Small intestine (tissue), 7 donors: ENCODE results near the gene MYLK. TPM values are rescaled to one million over a fixed set of nuclear protein-coding genes. Genes with fewer than 3 reads are reported as not detected.
"Not testable (repeated sequence)": the region's sequence is repeated elsewhere in the genome, so short reads cannot be mapped to it uniquely, and the experiment has no call there.

ENCODE experiments used
- DNase-seq, 2 donors: peaks; one replicate each; pipeline versions ENCODE4 v3.0.0 to v3.0.0-alpha.2; 2013
- FAIRE-seq: peaks from 2 replicates; lab custom pipeline; 2012; peaks lifted over from hg19 to GRCh38; lab: Jason Lieb, UNC
- H3K27ac ChIP-seq, 3 donors: one replicate each; pipeline ENCODE4 v1.5.1; 2013; ENCODE audit warnings: low read length in 2 of 3, mild to moderate bottlenecking in 2 of 3, control low read depth in 1 of 3, inconsistent platforms in 1 of 3, low read depth in 1 of 3, moderate library complexity in 1 of 3
- H3K27me3 ChIP-seq, 3 donors: one replicate each; pipeline ENCODE4 v1.6.1; 2013; ENCODE audit warnings: low read length in 3 of 3, inconsistent platforms in 1 of 3; ENCODE audit not compliant: control insufficient read depth in 3 of 3, insufficient read depth in 3 of 3
- H3K36me3 ChIP-seq, 3 donors: one replicate each; pipeline ENCODE4 v1.6.1; 2013; ENCODE audit warnings: low read length in 3 of 3, inconsistent platforms in 1 of 3, low read depth in 1 of 3, mild to moderate bottlenecking in 1 of 3, moderate library complexity in 1 of 3; ENCODE audit not compliant: control insufficient read depth in 3 of 3, insufficient read depth in 2 of 3
- H3K4me1 ChIP-seq, 3 donors: one replicate each; pipeline ENCODE4 v1.6.1; 2013; ENCODE audit warnings: low read length in 2 of 3, inconsistent platforms in 1 of 3, low read depth in 1 of 3, mild to moderate bottlenecking in 1 of 3, moderate library complexity in 1 of 3; ENCODE audit not compliant: control insufficient read depth in 3 of 3, insufficient read depth in 2 of 3
- H3K4me3 ChIP-seq, 3 donors: one replicate each; pipeline ENCODE4 v1.5.1; 2013; ENCODE audit warnings: low read length in 3 of 3, control low read depth in 1 of 3, inconsistent platforms in 1 of 3, low read depth in 1 of 3, mild to moderate bottlenecking in 1 of 3, moderate library complexity in 1 of 3
- H3K9me3 ChIP-seq, 2 donors: one replicate each; pipeline ENCODE4 v1.6.1; 2013; ENCODE audit warnings: low read depth in 1 of 2, low read length in 1 of 2; ENCODE audit not compliant: control insufficient read depth in 2 of 2, insufficient read depth in 1 of 2
- WGBS, 3 donors: extraction: QIAGEN DNeasy Blood & Tissue Kit; methylation state at CpG; one replicate each; pipeline ENCODE4 v1.1.7; 2013; 5-methylcytosine and 5-hydroxymethylcytosine counted together
- polyA plus RNA-seq, 4 donors: library from polyadenylated mRNA; stranded (reverse) in 3 of 4; unstranded in 1 of 4; fragments of 200-250 nt in 3 of 4; fragments of 120-200 nt in 1 of 4; gene quantifications; one replicate each; pipeline versions ENCODE4 v1.2.1 to v1.2.3, GENCODE V29; 2013
- donor health status: healthy with polysubstance abuse.
- donor health status: control.
- donor health status: control.
- donor health status: Bipolar disorder and iron deficiency.
- donor health status: healthy.

MYLK gene
- polyA plus RNA-seq, 4 donors: 2.2 to 51.5 (median 24.5) TPM

- no peaks in the 10 kb centered on the region for H3K27me3 ChIP-seq
- no peaks in the 10 kb centered on the region for H3K9me3 ChIP-seq
- H3K4me1 ChIP-seq: no peaks in the 10 kb centered on the region
- H3K36me3 ChIP-seq: peaks cover 0 to 35% (median 0%) of the 10 kb centered on the region in 3 donors
- WGBS, 3 donors: 79 to 90% (median 87%) methylated on average over 7 of the region's 7 CpGs
- DNase-seq (no peak), FAIRE-seq (no peak)
- no peak overlapping the region for H3K4me3 ChIP-seq
- peak overlapping the region in 2 of 3 donors; percentile 51 to 55 for H3K27ac ChIP-seq
Observed at GRCh38 chr3:123621186-123621849, 262.8 kb downstream of the MYLK start.

GRCh38 chr3:123620343-123620742 is 263.8 kb downstream of the MYLK start:
- Histone ChIP-seq H3K9me3 (no peaks in the 10 kb centered on the region), H3K4me3 (peak overlapping the region in 1 of 3 donors; percentile 41), H3K27me3 (no peaks in the 10 kb centered on the region), H3K4me1 (no peaks in the 10 kb centered on the region), H3K36me3 (peaks cover 0 to 39% (median 0%) of the 10 kb centered on the region in 3 donors), H3K27ac (peak overlapping the region in 2 of 3 donors; percentile 79 to 85)
- peak in 1 of 2 donors; percentile 20 for DNase-seq
- 69 to 89% (median 89%) methylated on average over 8 of the region's 8 CpGs for WGBS, 3 donors
- no peak for FAIRE-seq

GRCh38 chr3:123618768-123619484 is 265.2 kb downstream of the MYLK start:
- H3K27me3 ChIP-seq: no peaks in the 10 kb centered on the region
- FAIRE-seq (no peak), DNase-seq (peak in 1 of 2 donors; percentile 21)
- no peaks in the 10 kb centered on the region for H3K9me3 ChIP-seq
- 54 to 70% (median 69%) methylated on average over 5 of the region's 5 CpGs for WGBS, 3 donors
- H3K4me1 ChIP-seq: no peaks in the 10 kb centered on the region
- peaks cover 0 to 39% (median 2%) of the 10 kb centered on the region in 3 donors for H3K36me3 ChIP-seq
- H3K27ac ChIP-seq: peak overlapping the region in 2 of 3 donors; percentile 19 to 79
- peak overlapping the region in 1 of 3 donors; percentile 40 for H3K4me3 ChIP-seq

GRCh38 chr3:123618076-123618708 is 265.9 kb downstream of the MYLK start:
- FAIRE-seq (no peak), DNase-seq (no peak)
- Histone ChIP-seq H3K27ac (peak overlapping the region in 1 of 3 donors; percentile 79), H3K27me3 (no peaks in the 10 kb centered on the region), H3K9me3 (no peaks in the 10 kb centered on the region), H3K36me3 (peaks cover 0 to 41% (median 2%) of the 10 kb centered on the region in 3 donors), H3K4me3 (peak overlapping the region in 1 of 3 donors; percentile 40), H3K4me1 (no peaks in the 10 kb centered on the region)
- WGBS, 3 donors: 61 to 81% (median 76%) methylated on average over 7 of the region's 7 CpGs

GRCh38 chr3:123616593-123616992 is 267.5 kb downstream of the MYLK start:
- no peak for DNase-seq
- H3K27me3 ChIP-seq: no peaks in the 10 kb centered on the region
- no peaks in the 10 kb centered on the region for H3K9me3 ChIP-seq
- peaks cover 0 to 35% (median 2%) of the 10 kb centered on the region in 3 donors for H3K36me3 ChIP-seq
- no peak overlapping the region for H3K27ac ChIP-seq
- H3K4me1 ChIP-seq: no peaks in the 10 kb centered on the region
- no peak overlapping the region for H3K4me3 ChIP-seq
- FAIRE-seq: no peak
- WGBS, 3 donors: 87 to 96% (median 91%) methylated on average over 6 of the region's 6 CpGs

- WGBS, 3 donors: 81 to 94% (median 84%) methylated on average over 2 of the region's 2 CpGs
- peaks cover 0 to 25% (median 2%) of the 10 kb centered on the region in 3 donors for H3K36me3 ChIP-seq
- H3K4me1 ChIP-seq: peaks cover 0 to 5% (median 0%) of the 10 kb centered on the region in 3 donors
- no peak overlapping the region for H3K4me3 ChIP-seq
- H3K27ac ChIP-seq: no peak overlapping the region
- no peak for FAIRE-seq
- DNase-seq: no peak
- no peaks in the 10 kb centered on the region for H3K27me3 ChIP-seq
- H3K9me3 ChIP-seq: no peaks in the 10 kb centered on the region
Observed at GRCh38 chr3:123613543-123613942, 270.6 kb downstream of the MYLK start.

- H3K4me3 ChIP-seq, DNase-seq, FAIRE-seq, H3K9me3 ChIP-seq, H3K27me3 ChIP-seq, H3K27ac ChIP-seq: not testable (repeated sequence)
- 94 to 98% (median 95%) methylated on average over 7 of the region's 7 CpGs for WGBS, 3 donors
- Histone ChIP-seq H3K36me3 (peaks cover 0 to 18% (median 2%) of the 10 kb centered on the region in 3 donors), H3K4me1 (peaks cover 0 to 13% (median 0%) of the 10 kb centered on the region in 3 donors)
Observed at GRCh38 chr3:123611674-123612073, 272.5 kb downstream of the MYLK start.

- Histone ChIP-seq H3K9me3 (no peaks in the 10 kb centered on the region), H3K27me3 (no peaks in the 10 kb centered on the region), H3K27ac (no peak overlapping the region), H3K4me1 (peaks cover 0 to 17% (median 0%) of the 10 kb centered on the region in 3 donors), H3K36me3 (peaks cover 0 to 16% (median 2%) of the 10 kb centered on the region in 3 donors), H3K4me3 (no peak overlapping the region)
- DNase-seq (no peak), FAIRE-seq (no peak)
Observed at GRCh38 chr3:123611082-123611481, 273.1 kb downstream of the MYLK start.
